Measurements from ENCODE around the gene KCTD5.

KCTD5 gene

DNA sequence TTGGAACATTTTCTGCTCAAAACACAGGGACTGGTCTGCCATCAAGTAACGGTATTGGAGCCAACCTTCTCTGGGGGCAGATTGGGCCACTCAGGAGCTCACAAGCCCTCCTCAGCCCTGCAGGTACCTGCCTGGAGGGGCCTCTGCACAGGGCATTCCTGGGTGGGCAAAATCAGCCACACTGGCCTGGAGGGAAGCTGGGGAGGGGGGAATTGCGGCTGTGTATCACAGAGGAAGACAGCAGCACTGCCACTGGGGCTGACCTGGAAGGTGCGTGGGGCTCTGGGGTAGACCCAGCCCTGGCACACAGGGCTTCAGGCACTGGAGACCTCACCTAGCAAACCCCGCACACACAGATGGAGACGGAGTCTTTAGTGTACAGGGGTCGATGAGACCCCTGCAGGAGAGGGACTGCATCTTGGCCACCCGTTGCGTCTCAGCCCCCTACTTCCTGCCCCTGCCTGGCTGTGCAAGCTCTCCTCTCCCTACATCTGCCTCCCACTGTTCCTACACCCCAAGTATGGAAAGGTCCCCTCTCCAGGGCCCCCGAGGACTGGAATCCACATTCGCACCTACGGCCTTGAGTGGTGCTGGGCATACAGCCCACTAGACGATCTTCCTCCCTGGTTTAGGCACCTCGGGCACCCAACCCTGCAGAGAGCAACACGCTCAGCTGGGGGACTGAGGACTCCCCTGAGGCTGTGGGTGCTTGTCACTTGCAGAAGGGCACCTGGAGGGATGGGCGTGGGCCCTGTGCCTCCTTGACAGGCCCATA lies 63.0 kb downstream of the KCTD5 start (continued):
- TF ChIP-seq ZNF148 (tag by site-specific recombination; IDR thresholded peaks at IDR 0.05; ENCODE audit: borderline replicate concordance), result no peak
- TF ChIP-seq ZNF266 (tag by site-specific recombination; IDR thresholded peaks at IDR 0.05; ENCODE audit: low read depth), result no peak
- no peak for TF ChIP-seq ATF2 (tag by site-specific recombination; IDR thresholded peaks at IDR 0.05; ENCODE audit: low read depth)
- no peak for TF ChIP-seq ZNF24 (tag by site-specific recombination; IDR thresholded peaks at IDR 0.05)

DNA sequence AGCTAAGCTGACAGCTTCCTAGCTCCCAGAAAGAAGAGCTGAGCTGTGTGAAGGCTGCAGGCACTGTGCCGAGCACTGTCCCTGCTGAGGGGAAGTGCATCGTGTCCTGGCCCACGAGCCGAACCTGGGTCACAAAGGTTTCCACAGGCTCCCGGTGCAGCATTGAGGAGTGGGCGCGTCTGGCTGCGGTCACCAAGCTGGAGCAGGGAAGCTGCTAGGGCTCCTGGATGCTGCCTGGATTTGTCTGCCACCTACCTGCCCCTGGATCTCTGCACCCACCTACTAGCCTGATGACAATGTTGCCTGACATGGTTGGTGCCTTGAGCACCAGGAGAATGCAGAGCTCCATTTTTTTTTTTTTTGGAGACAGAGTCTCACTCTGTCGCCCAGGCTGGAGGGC lies 63.6 kb downstream of the KCTD5 start:
- peaks cover 0 to 14% of the 10 kb centered on the region in 2 experiments; a peak in 2 of 3 replicates for H3K36me3 ChIP-seq (ENCODE audit: control insufficient read depth in 2 of 2, insufficient read depth in 1 of 2, low read length in 2 of 2)
- H3K4me3 ChIP-seq (ENCODE audit: low read depth, low read length), result no peak overlapping the region
- ChIA-PET CTCF (interaction anchor here (2.0 kb wide), 1 partner anchor 122 kb away, joined by 10 read pairs; no protein-coding TSS in a partner anchor), POLR2A (interaction anchor here (0.6 kb wide), 1 partner anchor 233 kb away, joined by 3 read pairs; no protein-coding TSS in a partner anchor)
- H3K4me1 ChIP-seq (ENCODE audit: control insufficient read depth, insufficient read depth, low read length), result no peaks in the 10 kb centered on the region
- H3K9me3 ChIP-seq (ENCODE audit: control insufficient read depth, insufficient read depth, low read depth, low read length), result no peaks in the 10 kb centered on the region
- H3K27ac ChIP-seq (ENCODE audit: extremely low read depth, low read depth, low read length), result no peak overlapping the region
- TF ChIP-seq ZNF10 (tag by site-specific recombination; IDR thresholded peaks at IDR 0.05), result no peak
- TF ChIP-seq ZNF629 (tag by site-specific recombination; IDR thresholded peaks at IDR 0.05), result no peak
- no peak for TF ChIP-seq ZNF148 (tag by site-specific recombination; IDR thresholded peaks at IDR 0.05; ENCODE audit: borderline replicate concordance)
- no peak for TF ChIP-seq MYNN (tag by site-specific recombination; IDR thresholded peaks at IDR 0.05; ENCODE audit: borderline replicate concordance)
- TF ChIP-seq, protein P1, sequence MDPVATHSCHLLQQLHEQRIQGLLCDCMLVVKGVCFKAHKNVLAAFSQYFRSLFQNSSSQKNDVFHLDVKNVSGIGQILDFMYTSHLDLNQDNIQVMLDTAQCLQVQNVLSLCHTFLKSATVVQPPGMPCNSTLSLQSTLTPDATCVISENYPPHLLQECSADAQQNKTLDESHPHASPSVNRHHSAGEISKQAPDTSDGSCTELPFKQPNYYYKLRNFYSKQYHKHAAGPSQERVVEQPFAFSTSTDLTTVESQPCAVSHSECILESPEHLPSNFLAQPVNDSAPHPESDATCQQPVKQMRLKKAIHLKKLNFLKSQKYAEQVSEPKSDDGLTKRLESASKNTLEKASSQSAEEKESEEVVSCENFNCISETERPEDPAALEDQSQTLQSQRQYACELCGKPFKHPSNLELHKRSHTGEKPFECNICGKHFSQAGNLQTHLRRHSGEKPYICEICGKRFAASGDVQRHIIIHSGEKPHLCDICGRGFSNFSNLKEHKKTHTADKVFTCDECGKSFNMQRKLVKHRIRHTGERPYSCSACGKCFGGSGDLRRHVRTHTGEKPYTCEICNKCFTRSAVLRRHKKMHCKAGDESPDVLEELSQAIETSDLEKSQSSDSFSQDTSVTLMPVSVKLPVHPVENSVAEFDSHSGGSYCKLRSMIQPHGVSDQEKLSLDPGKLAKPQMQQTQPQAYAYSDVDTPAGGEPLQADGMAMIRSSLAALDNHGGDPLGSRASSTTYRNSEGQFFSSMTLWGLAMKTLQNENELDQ (tag by site-specific recombination; IDR thresholded peaks at IDR 0.05; ENCODE audit: low read depth), result no peak
- TF ChIP-seq ZNF280D (tag by site-specific recombination; IDR thresholded peaks at IDR 0.05), result no peak
- no peak for TF ChIP-seq ZNF391 (tag by site-specific recombination; IDR thresholded peaks at IDR 0.05; ENCODE audit: borderline replicate concordance, low read depth)
- no peak for TF ChIP-seq MZF1 (tag by site-specific recombination; IDR thresholded peaks at IDR 0.05; ENCODE audit: borderline replicate concordance)
- TF ChIP-seq ZNF585B (tag by site-specific recombination; IDR thresholded peaks at IDR 0.05), result no peak
- no peak for TF ChIP-seq KLF7 (tag by site-specific recombination; IDR thresholded peaks at IDR 0.05; ENCODE audit: borderline replicate concordance)
- no peak for TF ChIP-seq PRDM1 (tag by site-specific recombination; IDR thresholded peaks at IDR 0.05)
- TF ChIP-seq ZNF394 (tag by site-specific recombination; IDR thresholded peaks at IDR 0.05; ENCODE audit: borderline replicate concordance), result no peak
- TF ChIP-seq HOXA7 (CRISPR knock-in tag; IDR thresholded peaks at IDR 0.05; ENCODE audit: borderline replicate concordance), result no peak
- TF ChIP-seq TSHZ1 (tag by site-specific recombination; IDR thresholded peaks at IDR 0.05; ENCODE audit: borderline replicate concordance), result no peak
